A673 (cell line): ENCODE data around the gene GPX3. TPM values are rescaled to one million over a fixed set of nuclear protein-coding genes. Genes with fewer than 3 reads are reported as not detected.

Source experiments
- BruUV-seq: library from RNA; stranded (reverse); fragments of 400-500 nt; replicated peaks from 2 replicates; lab custom pipeline; 2021; lab: Mats Ljungman, UMichigan
- CTCF ChIA-PET: fragments of 300-600 bp; sonication (Branson Sonifier 250); formaldehyde crosslinking; loops from one replicate; lab custom pipeline; 2022; ENCODE audit warnings: antibody characterized with exemption; lab: Charles Lee
- POLR2A ChIA-PET: fragments of 300-600 bp; sonication (Branson Sonifier 250); formaldehyde crosslinking; loops from one replicate; lab custom pipeline; 2022; ENCODE audit warnings: antibody characterized with exemption; ENCODE audit not compliant: low non-redundant PET; lab: Charles Lee
- DNase-seq: peaks from one replicate; pipeline ENCODE4 v3.0.0-alpha.2; 2015; ENCODE audit warnings: low spot score
- H3K27ac ChIP-seq: fragments of 200-600 bp; sonication (generic); 2 replicates; pipeline ENCODE4 v1.5.1; 2016; ENCODE audit warnings: mixed run types, low read depth, mild to moderate bottlenecking, mixed read lengths, antibody characterized with exemption, low read length; ENCODE audit not compliant: poor library complexity, severe bottlenecking
- H3K27me3 ChIP-seq: fragments of 200-600 bp; sonication (generic); replicated peaks from 2 replicates; pipeline ENCODE4 v1.6.1; 2017; ENCODE audit warnings: mixed run types, low read depth, mild to moderate bottlenecking, mixed read lengths, antibody characterized with exemption, low read length; ENCODE audit not compliant: insufficient read depth, poor library complexity
- H3K36me3 ChIP-seq: fragments of 200-600 bp; sonication (generic); 2 replicates; pipeline ENCODE4 v1.6.1; 2016; ENCODE audit warnings: mixed run types, mild to moderate bottlenecking, mixed read lengths, antibody characterized with exemption, low read length; ENCODE audit not compliant: insufficient read depth, poor library complexity, severe bottlenecking
- H3K4me1 ChIP-seq: fragments of 200-600 bp; sonication (generic); 2 replicates; pipeline ENCODE4 v1.6.1; 2017; ENCODE audit warnings: mixed run types, mild to moderate bottlenecking, mixed read lengths, antibody characterized with exemption, low read length; ENCODE audit not compliant: insufficient read depth, poor library complexity, severe bottlenecking
- H3K4me3 ChIP-seq: fragments of 200-600 bp; sonication (generic); 2 replicates; pipeline ENCODE4 v1.5.1; 2016; ENCODE audit warnings: low read depth, mixed run types, mild to moderate bottlenecking, mixed read lengths, low read length; ENCODE audit not compliant: poor library complexity, severe bottlenecking
- H3K9me3 ChIP-seq: fragments of 200-600 bp; sonication (generic); 2 replicates; pipeline ENCODE4 v1.6.1; 2016; ENCODE audit warnings: mixed run types, low read depth, mild to moderate bottlenecking, mixed read lengths, antibody characterized with exemption, low read length; ENCODE audit not compliant: poor library complexity, severe bottlenecking
- EZH2 ChIP-seq: fragments of 200-600 bp; sonication (generic); IDR thresholded peaks from 2 replicates; pipeline ENCODE4 v1.6.1; 2017; ENCODE audit warnings: borderline replicate concordance, low read depth, mild to moderate bottlenecking, mixed read lengths, antibody characterized with exemption, low read length; ENCODE audit not compliant: poor library complexity, severe bottlenecking
- intact Hi-C: fragments of 100-400 bp; cut with micrococcal nuclease; formaldehyde crosslinking; loops from one replicate; pipeline ENCODE4 v1.10.0; 2022; ENCODE audit not compliant: unreplicated experiment
- total RNA-seq: library from RNA; stranded (reverse); gene quantifications from 2 replicates; pipeline ENCODE4 v1.2.3, GENCODE V29; 2021
- TF ChIP-seq, protein P1 (sequence below): fragments of 300-800, 200-600 bp; sonication (generic); conservative IDR thresholded peaks from 2 replicates; pipeline ENCODE4 v1.5.1; 2017; ENCODE audit warnings: low read depth, mild to moderate bottlenecking, antibody characterized with exemption, low read length, moderate library complexity, mixed read lengths

GPX3 gene
- total RNA-seq, 1 experiment from 2014 or later, result 0.19 TPM

DNA sequence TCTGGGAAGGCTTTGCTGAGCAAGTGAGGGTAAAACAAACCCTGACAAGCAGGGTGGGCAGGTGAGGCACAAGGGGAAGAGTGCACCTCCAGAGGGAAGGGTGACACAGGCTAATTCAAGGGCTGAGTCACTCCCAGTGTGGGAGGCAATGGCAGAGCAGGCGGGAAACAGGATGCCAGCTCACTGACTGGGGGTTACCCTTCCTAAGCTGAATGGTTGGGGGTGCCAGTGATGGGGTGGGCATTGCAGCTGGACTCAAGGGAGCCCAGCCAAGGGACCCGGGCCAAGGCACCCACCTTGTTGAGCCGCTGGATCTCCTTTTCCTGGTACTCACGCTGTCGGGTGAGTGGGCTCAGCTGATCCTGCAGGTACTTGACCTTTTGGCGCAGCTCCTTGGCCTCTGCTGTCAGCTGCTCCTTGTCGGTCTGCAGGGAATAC, 18.4 kb downstream of the GPX3 start:
- Histone ChIP-seq H3K27me3 (no peaks in the 10 kb centered on the region), H3K9me3 (no peaks in the 10 kb centered on the region), H3K27ac (no peak overlapping the region), H3K4me3 (no peak overlapping the region), H3K36me3 (peaks cover 3% of the 10 kb centered on the region), H3K4me1 (no peaks in the 10 kb centered on the region)
- TF ChIP-seq, protein P1, sequence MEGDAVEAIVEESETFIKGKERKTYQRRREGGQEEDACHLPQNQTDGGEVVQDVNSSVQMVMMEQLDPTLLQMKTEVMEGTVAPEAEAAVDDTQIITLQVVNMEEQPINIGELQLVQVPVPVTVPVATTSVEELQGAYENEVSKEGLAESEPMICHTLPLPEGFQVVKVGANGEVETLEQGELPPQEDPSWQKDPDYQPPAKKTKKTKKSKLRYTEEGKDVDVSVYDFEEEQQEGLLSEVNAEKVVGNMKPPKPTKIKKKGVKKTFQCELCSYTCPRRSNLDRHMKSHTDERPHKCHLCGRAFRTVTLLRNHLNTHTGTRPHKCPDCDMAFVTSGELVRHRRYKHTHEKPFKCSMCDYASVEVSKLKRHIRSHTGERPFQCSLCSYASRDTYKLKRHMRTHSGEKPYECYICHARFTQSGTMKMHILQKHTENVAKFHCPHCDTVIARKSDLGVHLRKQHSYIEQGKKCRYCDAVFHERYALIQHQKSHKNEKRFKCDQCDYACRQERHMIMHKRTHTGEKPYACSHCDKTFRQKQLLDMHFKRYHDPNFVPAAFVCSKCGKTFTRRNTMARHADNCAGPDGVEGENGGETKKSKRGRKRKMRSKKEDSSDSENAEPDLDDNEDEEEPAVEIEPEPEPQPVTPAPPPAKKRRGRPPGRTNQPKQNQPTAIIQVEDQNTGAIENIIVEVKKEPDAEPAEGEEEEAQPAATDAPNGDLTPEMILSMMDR, result no peak
- no peak for TF ChIP-seq EZH2
- no TSS peak for BruUV-seq
- intact Hi-C loops, result no loop called here
- no peak for DNase-seq
- CTCF ChIA-PET, result interaction anchor here (0.6 kb wide), 1 partner anchor 36 kb away, joined by 4 read pairs; no protein-coding TSS in a partner anchor
- POLR2A ChIA-PET, result no interaction called here

DNA sequence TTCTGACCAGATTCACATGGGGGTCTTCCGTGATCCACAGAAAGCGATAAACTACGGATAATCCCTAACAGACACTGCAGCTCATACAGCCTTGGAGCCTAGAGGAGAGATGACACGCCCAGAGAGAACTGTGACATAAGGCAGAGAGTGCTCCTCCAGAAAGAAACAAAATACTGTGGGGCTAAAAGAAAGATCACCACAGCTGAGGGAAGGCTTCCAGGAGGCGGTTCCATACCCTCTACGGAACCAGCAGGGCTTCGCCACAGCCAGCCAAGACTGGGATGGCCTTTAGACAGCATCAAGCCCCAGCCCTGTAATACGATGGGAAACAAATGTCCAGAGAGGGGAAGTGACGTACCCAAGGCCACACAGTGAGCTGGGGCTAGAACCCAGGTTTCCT, 19.3 kb downstream of the GPX3 start:
- peaks cover 3% of the 10 kb centered on the region for H3K36me3 ChIP-seq
- ChIA-PET CTCF (no interaction called here), POLR2A (no interaction called here)
- BruUV-seq, result no TSS peak
- TF ChIP-seq EZH2, result no peak
- TF ChIP-seq, protein P1, result no peak
- H3K4me3 ChIP-seq, result no peak overlapping the region
- no peaks in the 10 kb centered on the region for H3K27me3 ChIP-seq
- intact Hi-C loops, result no loop called here
- H3K27ac ChIP-seq, result no peak overlapping the region
- H3K9me3 ChIP-seq, result no peaks in the 10 kb centered on the region
- no peaks in the 10 kb centered on the region for H3K4me1 ChIP-seq
- no peak for DNase-seq

DNA sequence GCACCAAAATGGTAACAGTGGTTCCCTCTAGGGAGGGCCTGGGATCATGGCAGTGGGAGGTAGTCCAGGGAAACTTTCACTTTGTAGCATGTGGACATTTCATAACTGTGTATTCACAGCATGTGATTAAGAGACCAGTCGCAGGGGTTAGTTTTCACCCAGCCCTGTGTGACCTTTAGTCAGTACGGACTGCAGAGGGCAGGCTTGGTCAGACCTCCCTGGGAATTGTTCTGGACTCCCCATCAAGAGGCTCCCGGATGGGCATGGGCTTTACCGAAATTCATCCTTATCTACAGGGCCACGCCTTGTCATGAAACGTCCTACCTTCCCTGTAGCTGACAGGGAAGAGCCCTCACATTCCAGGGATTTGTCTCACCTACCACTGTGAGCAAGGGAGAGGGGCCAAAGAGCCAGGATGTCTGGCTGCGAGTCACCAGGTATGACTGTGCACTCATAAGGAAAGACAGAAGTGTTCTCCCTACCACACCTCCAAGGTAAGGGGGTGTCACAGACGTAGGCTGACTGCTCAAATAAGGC, 19.9 kb downstream of the GPX3 start:
- DNase-seq, result no peak
- Histone ChIP-seq H3K4me3 (no peak overlapping the region), H3K27me3 (no peaks in the 10 kb centered on the region), H3K9me3 (no peaks in the 10 kb centered on the region), H3K27ac (no peak overlapping the region), H3K36me3 (peaks cover 3% of the 10 kb centered on the region), H3K4me1 (no peaks in the 10 kb centered on the region)
- TF ChIP-seq EZH2, result no peak
- TF ChIP-seq, protein P1, result no peak
- ChIA-PET CTCF (no interaction called here), POLR2A (no interaction called here)
- BruUV-seq, result no TSS peak
- intact Hi-C loops, result no loop called here
